ENCODE data around the gene STK10. TPM values are rescaled to one million over a fixed set of nuclear protein-coding genes. Genes with fewer than 3 reads are reported as not detected.

Gene STK10
- total RNA-seq, 1 donor: 27.1 TPM

GRCh38 chr5:172115541-172115982, 72.5 kb downstream of the STK10 start:
- H3K4me2 ChIP-seq (ENCODE audit: insufficient read depth, low read length): no peak overlapping the region
- TF ChIP-seq, protein P1, sequence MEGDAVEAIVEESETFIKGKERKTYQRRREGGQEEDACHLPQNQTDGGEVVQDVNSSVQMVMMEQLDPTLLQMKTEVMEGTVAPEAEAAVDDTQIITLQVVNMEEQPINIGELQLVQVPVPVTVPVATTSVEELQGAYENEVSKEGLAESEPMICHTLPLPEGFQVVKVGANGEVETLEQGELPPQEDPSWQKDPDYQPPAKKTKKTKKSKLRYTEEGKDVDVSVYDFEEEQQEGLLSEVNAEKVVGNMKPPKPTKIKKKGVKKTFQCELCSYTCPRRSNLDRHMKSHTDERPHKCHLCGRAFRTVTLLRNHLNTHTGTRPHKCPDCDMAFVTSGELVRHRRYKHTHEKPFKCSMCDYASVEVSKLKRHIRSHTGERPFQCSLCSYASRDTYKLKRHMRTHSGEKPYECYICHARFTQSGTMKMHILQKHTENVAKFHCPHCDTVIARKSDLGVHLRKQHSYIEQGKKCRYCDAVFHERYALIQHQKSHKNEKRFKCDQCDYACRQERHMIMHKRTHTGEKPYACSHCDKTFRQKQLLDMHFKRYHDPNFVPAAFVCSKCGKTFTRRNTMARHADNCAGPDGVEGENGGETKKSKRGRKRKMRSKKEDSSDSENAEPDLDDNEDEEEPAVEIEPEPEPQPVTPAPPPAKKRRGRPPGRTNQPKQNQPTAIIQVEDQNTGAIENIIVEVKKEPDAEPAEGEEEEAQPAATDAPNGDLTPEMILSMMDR (IDR thresholded peaks at IDR 0.05; ENCODE audit: extremely low read depth, low read depth, low read length): no peak
- peaks cover 30% of the 10 kb centered on the region for H3K4me1 ChIP-seq (ENCODE audit: insufficient read depth, low read length)
- no peak overlapping the region for H3K4me3 ChIP-seq (ENCODE audit: insufficient read depth, low read length)
- H3K9me3 ChIP-seq (ENCODE audit: low read depth, low read length): no peaks in the 10 kb centered on the region
- H4K20me1 ChIP-seq (ENCODE audit: insufficient read depth, low read length): peaks cover 2% of the 10 kb centered on the region
- peaks cover 19% of the 10 kb centered on the region for H3K79me2 ChIP-seq (ENCODE audit: insufficient read depth, low read length)
- no peak overlapping the region for H3K27ac ChIP-seq (ENCODE audit: low read depth, low read length)
- no peak for DNase-seq (ENCODE audit: insufficient read length, low spot score, missing footprints)
- no peak overlapping the region for H2AFZ ChIP-seq (ENCODE audit: low read length)
- peaks cover 21% of the 10 kb centered on the region for H3K36me3 ChIP-seq (ENCODE audit: insufficient read depth, low read length)
- H3K27me3 ChIP-seq (ENCODE audit: insufficient read depth, low read length): no peaks in the 10 kb centered on the region

DNA sequence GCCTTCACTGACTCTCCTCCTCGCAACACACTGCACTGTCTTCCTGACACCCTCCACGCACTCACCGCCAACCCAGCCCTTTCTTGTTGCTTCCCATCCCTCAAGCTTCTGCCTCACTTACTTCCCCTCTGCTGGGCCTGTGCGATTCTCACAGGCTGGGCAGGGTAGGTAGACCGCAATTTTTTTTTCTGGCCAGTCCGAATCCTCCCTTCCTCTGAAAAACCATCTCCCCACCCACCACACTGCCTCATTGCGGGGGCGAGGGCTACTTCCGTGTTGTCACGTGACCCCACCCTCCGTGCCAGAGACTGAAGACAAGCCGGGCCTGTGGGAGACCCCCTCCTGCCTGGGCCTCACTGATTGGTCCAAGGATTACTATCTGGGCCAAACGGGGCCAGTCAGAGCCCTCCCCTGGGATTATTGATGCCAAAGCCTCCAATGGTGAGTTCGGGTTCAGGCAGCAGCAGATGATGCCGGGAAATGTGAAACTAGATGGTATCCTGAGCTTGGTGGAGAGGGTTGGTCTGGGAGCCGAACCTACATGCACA, 73.1 kb downstream of the STK10 start:
- peaks cover 33% of the 10 kb centered on the region for H3K4me1 ChIP-seq (ENCODE audit: insufficient read depth, low read length)
- H3K4me2 ChIP-seq (ENCODE audit: insufficient read depth, low read length): no peak overlapping the region
- peaks cover 20% of the 10 kb centered on the region for H3K79me2 ChIP-seq (ENCODE audit: insufficient read depth, low read length)
- no peaks in the 10 kb centered on the region for H3K27me3 ChIP-seq (ENCODE audit: insufficient read depth, low read length)
- no peaks in the 10 kb centered on the region for H3K9me3 ChIP-seq (ENCODE audit: low read depth, low read length)
- no peak overlapping the region for H3K4me3 ChIP-seq (ENCODE audit: insufficient read depth, low read length)
- no peak overlapping the region for H2AFZ ChIP-seq (ENCODE audit: low read length)
- DNase-seq (ENCODE audit: insufficient read length, low spot score, missing footprints): no peak
- no peaks in the 10 kb centered on the region for H4K20me1 ChIP-seq (ENCODE audit: insufficient read depth, low read length)
- no peak overlapping the region for H3K27ac ChIP-seq (ENCODE audit: low read depth, low read length)
- TF ChIP-seq, protein P1 (IDR thresholded peaks at IDR 0.05; ENCODE audit: extremely low read depth, low read depth, low read length): no peak
- H3K36me3 ChIP-seq (ENCODE audit: insufficient read depth, low read length): peaks cover 21% of the 10 kb centered on the region

DNA sequence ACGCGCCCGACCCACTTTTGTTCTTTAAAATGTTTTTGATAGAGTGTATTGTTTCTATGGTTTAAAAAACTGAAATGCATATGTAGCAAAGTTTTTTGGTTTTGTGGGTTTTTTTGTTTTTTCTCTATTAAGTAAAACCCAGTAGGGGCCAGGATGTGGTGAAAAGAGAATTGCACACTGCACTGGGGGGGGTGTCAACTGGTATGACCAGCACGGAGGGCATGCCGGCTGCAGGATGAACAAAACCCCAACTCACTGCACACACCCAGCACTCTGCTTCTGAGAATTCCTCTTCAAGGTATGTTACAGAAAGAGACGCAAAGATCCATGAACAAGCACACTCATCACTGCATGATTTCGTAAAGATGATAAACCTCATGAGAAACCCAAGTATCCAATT, 75.0 kb downstream of the STK10 start:
- TF ChIP-seq, protein P1 (IDR thresholded peaks at IDR 0.05; ENCODE audit: extremely low read depth, low read depth, low read length): no peak
- peaks cover 33% of the 10 kb centered on the region for H3K4me1 ChIP-seq (ENCODE audit: insufficient read depth, low read length)
- no peaks in the 10 kb centered on the region for H3K9me3 ChIP-seq (ENCODE audit: low read depth, low read length)
- no peak overlapping the region for H2AFZ ChIP-seq (ENCODE audit: low read length)
- H3K4me2 ChIP-seq (ENCODE audit: insufficient read depth, low read length): no peak overlapping the region
- peak overlapping the region; percentile 48 for H3K27ac ChIP-seq (ENCODE audit: low read depth, low read length)
- no peak overlapping the region for H3K4me3 ChIP-seq (ENCODE audit: insufficient read depth, low read length)
- H3K79me2 ChIP-seq (ENCODE audit: insufficient read depth, low read length): peaks cover 20% of the 10 kb centered on the region
- H4K20me1 ChIP-seq (ENCODE audit: insufficient read depth, low read length): no peaks in the 10 kb centered on the region
- H3K36me3 ChIP-seq (ENCODE audit: insufficient read depth, low read length): peaks cover 24% of the 10 kb centered on the region
- H3K27me3 ChIP-seq (ENCODE audit: insufficient read depth, low read length): no peaks in the 10 kb centered on the region
- no peak for DNase-seq (ENCODE audit: insufficient read length, low spot score, missing footprints)

GRCh38 chr5:172111852-172112225, 76.2 kb downstream of the STK10 start:
- peak overlapping the region; percentile 82 for H3K27ac ChIP-seq (ENCODE audit: low read depth, low read length)
- peaks cover 45% of the 10 kb centered on the region for H3K4me1 ChIP-seq (ENCODE audit: insufficient read depth, low read length)
- no peak overlapping the region for H2AFZ ChIP-seq (ENCODE audit: low read length)
- peak overlapping the region; percentile 61 for H3K4me2 ChIP-seq (ENCODE audit: insufficient read depth, low read length)
- no peaks in the 10 kb centered on the region for H3K27me3 ChIP-seq (ENCODE audit: insufficient read depth, low read length)
- H3K36me3 ChIP-seq (ENCODE audit: insufficient read depth, low read length): peaks cover 24% of the 10 kb centered on the region
- TF ChIP-seq, protein P1 (IDR thresholded peaks at IDR 0.05; ENCODE audit: extremely low read depth, low read depth, low read length): no peak
- H3K9me3 ChIP-seq (ENCODE audit: low read depth, low read length): no peaks in the 10 kb centered on the region
- peaks cover 20% of the 10 kb centered on the region for H3K79me2 ChIP-seq (ENCODE audit: insufficient read depth, low read length)
- peak; percentile 89 for DNase-seq (ENCODE audit: insufficient read length, low spot score, missing footprints)
- H4K20me1 ChIP-seq (ENCODE audit: insufficient read depth, low read length): no peaks in the 10 kb centered on the region
- H3K4me3 ChIP-seq (ENCODE audit: insufficient read depth, low read length): no peak overlapping the region
